ENCODE measurements around the gene PLEKHG3. TPM values are rescaled to one million over a fixed set of nuclear protein-coding genes. Genes with fewer than 3 reads are reported as not detected.
"Not testable (repeated sequence)": the region's sequence is repeated elsewhere in the genome, so short reads cannot be mapped to it uniquely, and the experiment has no call there.

PLEKHG3 gene
- total RNA-seq, 1 donor from 2014 or later: 39.6 TPM

- DNase-seq: no peak
These were observed 15.4 kb upstream of the PLEKHG3 start for GRCh38 chr14:64688811-64689281.

- no peak for DNase-seq
These were observed 14.9 kb upstream of the PLEKHG3 start for GRCh38 chr14:64689289-64689688.

DNA sequence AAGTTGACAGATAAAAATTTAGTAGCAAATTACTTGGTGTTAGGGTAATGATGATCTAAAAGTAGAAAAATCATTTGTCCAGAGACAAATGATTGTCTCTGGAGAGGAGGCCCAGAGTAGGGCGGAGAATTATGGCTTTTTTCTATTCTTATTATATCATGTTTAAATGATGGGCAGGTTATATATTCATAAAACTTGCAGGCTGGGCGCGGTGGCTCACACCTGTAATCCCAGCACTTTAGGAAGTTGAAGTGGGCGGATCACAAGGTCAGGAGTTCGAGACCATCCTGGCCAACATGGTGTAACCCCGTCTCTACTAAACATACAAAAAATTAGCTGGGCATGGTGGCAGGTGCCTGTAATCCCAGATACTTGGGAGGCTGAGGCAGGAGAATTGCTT lies 13.6 kb upstream of the PLEKHG3 start:
- not testable (repeated sequence) for DNase-seq

GRCh38 chr14:64691376-64691775 lies 12.8 kb upstream of the PLEKHG3 start:
- no peak for DNase-seq

GRCh38 chr14:64692189-64692985 lies 11.8 kb upstream of the PLEKHG3 start:
- no peak for DNase-seq

DNA sequence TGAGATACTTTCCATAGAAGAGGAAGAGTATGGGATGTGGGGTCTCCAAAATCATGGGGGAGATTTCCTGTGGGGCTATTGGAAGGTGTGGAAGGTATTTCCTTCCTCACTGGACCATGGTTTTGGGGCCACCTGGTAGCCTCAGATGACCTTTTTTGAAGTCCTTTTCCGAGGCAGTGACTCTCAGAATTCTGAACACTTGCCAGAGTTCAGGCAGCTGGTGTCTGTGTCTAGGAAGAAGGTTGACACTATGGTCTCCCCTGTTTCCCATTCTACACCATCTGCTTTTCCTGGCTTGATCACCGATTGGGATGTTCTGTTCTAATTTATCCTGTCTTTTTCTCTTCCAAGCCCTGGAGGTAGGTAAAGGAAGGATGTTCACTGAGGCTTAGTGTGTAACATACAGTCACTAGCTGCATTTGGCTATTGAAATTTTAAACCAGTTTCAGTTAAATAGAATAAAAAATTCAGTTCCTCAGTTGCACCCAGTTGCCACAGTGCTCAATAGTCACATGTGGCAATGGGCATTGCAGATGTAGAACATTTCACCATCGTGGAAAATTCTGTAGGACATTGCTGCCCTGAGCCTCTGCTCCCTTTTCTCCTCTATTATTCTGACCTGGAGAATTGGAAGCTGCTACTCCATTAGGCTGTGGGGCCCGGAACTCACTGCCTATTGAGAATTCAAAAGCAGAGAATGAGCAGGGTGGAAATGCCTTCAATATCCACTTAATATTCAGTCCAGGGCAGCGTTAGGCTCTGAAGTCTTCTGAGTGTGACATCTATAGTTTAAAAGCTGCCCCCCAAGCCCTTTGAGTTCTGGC lies 11.0 kb upstream of the PLEKHG3 start:
- no peak for DNase-seq

GRCh38 chr14:64693810-64694165 lies 10.4 kb upstream of the PLEKHG3 start:
- no peak for DNase-seq

- DNase-seq: no peak
These were observed 9.2 kb upstream of the PLEKHG3 start for GRCh38 chr14:64695071-64695470.

DNA sequence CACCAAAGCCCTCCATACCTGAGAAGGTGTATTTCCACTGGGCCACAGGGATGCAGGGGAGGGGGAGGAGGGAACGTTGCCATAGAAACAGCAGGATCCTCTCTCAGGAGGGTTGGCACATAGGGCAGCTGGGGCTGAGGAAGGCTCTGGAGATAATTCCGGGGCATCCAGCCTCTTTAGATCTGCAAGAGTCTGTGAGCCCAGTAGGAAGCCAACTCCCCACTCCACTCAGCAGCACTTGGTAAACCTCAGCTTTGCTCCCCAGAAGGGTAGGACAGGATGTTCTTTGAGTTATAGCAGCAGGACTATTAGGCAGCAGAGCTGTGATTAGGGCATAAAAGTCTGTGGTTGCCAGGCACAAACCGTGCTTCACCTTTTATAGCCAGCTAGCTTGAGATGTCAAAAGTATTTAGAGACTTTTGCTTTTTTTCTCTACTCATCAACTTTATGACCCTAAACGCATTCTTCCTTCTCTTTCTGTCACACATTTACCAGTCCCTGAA lies 7.8 kb upstream of the PLEKHG3 start:
- no peak for DNase-seq

DNA sequence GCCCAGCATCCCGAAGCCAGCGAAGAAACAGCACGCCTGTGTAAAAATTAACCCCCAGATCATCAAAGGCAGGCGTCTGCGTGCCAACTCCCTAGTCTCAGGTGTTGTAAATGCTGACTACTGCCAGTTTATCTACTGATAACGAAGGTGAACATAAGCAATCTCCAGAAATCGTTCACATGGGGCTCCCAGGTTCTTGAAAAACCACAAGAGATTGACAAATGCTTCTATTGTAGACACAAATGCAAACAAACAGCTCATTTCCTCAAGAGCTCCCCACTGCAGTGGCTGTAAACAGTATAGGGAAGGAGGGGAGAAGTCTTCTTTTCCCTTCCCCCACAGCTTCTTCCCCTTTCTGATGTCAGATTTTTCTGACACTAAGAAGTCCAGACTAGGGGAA lies 5.3 kb upstream of the PLEKHG3 start:
- no peak for DNase-seq

GRCh38 chr14:64700290-64700689 lies 3.9 kb upstream of the PLEKHG3 start:
- no peak for DNase-seq

DNA sequence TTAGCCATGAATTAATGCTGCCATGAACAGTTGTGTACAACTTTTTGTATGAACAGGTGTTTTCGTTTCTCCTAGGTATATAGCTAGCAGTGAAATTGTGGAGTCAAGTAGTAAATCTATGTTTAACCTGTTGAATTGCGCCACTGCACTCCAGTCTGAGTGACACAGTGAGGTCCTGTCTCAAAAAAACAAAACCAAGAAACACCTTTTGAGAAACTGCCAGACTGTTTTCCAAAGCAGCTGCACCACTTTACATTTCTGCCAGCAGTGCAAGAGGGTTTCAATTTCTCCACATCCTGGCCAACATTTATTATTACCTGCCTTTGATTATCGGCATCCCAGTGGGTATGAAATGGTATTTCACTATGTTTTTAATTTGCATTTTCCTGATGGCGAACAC lies 3.3 kb upstream of the PLEKHG3 start:
- DNase-seq: no peak

GRCh38 chr14:64701660-64702059 lies 2.6 kb upstream of the PLEKHG3 start:
- no peak for DNase-seq

DNA sequence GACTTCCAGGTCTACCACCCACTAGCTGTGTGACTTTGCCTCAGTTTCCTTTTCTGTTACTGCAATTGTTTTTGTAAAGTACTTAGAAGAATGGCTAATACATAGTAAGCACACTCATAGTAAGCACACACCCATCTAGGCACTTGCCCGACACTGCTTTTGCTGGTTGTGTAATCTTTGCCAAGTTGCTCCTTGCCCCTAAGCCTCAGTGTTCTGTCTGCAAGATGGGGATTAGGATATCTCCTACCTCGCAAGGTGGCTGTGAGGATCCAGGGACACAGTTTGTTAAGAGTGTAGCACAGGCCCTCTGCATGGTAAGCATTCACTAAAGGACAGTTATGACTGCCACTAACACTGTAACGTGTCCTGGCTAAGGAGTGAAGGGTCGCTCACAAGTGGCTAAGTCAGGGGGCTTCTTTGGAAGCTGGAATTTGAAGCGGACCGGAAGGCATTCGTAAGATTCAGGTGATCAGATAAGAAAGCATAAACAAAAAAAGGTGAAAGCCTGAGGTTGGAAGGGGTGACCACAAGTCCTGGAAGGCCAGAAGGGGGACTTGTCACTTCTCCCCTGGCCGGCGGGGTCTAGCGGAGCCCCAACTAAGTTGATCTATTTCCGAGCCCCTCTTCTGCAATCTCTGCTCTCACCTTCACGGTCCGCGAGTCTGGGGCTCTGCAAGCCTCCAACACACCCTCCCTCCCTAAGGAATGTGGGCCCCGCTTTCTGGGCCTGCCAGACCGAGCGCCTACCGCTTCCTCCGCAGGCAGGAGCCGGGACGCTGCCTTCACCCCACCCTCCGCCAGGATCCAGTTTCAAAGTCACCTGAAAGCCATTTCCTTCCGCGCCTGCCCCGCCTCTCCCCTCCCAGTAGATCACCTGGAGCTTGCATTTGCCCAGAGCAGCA lies 1.5 kb upstream of the PLEKHG3 start:
- no peak for DNase-seq

DNA sequence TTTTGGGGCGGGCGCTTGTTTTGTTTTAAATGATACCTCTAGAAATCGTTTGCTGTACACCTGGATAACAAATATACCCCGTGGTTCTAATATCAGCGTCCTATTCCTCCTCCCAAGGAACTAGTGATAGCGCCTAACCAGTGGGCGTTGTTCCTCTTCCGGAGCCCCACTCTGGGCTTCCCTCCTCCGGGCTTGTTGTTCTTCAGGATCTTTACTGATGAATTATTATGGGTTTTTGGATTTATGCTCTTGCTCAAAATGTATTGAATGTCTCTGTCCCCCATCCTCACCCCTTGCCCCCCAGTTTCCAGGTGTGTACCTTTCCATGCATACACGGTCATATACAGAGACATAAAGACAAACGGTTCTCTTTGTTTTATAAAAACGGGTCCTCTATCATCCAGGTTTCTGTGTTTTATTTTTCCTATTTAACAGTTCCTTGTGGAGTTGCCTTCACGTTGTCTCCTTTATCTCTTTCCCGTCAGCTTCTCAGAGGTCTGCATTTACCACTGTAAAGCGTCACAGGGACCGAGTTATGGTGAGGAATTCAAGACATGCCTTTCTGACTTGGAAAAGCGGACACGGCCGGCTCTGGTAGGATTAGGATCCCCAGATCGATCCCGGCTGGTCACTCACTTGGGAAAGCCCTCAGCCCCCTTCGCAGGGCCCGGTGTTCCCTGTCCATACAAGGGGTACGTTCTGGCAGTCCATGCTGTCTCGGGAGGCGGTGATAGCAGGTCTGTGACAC lies 655 bp upstream of the PLEKHG3 start:
- DNase-seq: no peak

GRCh38 chr14:64704743-64705380 lies 638 bp downstream of the PLEKHG3 start:
- DNase-seq: no peak

DNA sequence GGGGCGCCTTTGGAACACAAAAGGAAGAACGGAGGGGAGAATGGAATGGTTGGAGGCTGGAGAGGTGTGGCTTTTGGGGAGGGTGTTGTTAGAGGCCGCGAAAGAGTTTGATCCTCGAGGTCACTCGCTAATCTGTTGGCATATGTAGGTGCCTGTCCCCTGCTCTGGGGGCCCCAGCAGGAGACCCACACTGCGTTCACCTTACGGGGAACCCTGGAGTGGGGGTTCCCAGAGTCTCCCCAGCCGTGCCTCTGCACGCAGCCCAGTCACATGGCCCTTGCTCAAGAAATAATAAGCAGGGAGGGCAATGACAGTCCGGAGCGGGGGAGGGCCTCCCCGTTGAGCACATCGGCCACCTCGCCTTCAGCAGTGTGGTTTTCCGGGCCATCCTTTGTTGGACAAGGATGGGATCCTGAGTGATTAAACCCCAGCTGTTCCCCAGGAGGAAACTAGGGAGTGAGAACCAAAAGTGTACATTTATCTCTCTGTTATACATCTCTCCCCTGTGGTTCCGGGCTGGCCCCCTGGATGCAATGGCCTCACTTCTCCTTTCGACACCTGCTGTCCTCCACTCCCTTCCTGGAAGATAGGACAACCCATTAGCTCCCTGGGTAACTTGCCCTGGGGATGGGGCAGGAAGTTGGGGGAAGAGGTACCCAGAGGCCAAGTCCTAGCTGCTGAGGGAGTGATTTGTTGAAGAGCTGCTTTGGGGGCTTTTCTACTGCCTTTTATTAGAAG lies 1.3 kb downstream of the PLEKHG3 start:
- no peak for DNase-seq

- no peak for DNase-seq
These were observed 1.9 kb downstream of the PLEKHG3 start for GRCh38 chr14:64706119-64706592.

- DNase-seq: peak; percentile 32
These were observed 2.5 kb downstream of the PLEKHG3 start for GRCh38 chr14:64706593-64707193.

GRCh38 chr14:64707661-64708060 lies 3.4 kb downstream of the PLEKHG3 start:
- DNase-seq: no peak

Measured in skin of body (tissue), 2 donors.